EL (cell line): Measurements from ENCODE around the gene SPEN.
"Not testable (repeated sequence)": the region's sequence is repeated elsewhere in the genome, so short reads cannot be mapped to it uniquely, and the experiment has no call there.

ENCODE experiments used
- DNase-seq: peaks from one replicate; pipeline ENCODE4 v3.0.0-alpha.2; 2016

SPEN gene, protein sequence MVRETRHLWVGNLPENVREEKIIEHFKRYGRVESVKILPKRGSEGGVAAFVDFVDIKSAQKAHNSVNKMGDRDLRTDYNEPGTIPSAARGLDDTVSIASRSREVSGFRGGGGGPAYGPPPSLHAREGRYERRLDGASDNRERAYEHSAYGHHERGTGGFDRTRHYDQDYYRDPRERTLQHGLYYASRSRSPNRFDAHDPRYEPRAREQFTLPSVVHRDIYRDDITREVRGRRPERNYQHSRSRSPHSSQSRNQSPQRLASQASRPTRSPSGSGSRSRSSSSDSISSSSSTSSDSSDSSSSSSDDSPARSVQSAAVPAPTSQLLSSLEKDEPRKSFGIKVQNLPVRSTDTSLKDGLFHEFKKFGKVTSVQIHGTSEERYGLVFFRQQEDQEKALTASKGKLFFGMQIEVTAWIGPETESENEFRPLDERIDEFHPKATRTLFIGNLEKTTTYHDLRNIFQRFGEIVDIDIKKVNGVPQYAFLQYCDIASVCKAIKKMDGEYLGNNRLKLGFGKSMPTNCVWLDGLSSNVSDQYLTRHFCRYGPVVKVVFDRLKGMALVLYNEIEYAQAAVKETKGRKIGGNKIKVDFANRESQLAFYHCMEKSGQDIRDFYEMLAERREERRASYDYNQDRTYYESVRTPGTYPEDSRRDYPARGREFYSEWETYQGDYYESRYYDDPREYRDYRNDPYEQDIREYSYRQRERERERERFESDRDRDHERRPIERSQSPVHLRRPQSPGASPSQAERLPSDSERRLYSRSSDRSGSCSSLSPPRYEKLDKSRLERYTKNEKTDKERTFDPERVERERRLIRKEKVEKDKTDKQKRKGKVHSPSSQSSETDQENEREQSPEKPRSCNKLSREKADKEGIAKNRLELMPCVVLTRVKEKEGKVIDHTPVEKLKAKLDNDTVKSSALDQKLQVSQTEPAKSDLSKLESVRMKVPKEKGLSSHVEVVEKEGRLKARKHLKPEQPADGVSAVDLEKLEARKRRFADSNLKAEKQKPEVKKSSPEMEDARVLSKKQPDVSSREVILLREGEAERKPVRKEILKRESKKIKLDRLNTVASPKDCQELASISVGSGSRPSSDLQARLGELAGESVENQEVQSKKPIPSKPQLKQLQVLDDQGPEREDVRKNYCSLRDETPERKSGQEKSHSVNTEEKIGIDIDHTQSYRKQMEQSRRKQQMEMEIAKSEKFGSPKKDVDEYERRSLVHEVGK (N-terminal part only)

DNA sequence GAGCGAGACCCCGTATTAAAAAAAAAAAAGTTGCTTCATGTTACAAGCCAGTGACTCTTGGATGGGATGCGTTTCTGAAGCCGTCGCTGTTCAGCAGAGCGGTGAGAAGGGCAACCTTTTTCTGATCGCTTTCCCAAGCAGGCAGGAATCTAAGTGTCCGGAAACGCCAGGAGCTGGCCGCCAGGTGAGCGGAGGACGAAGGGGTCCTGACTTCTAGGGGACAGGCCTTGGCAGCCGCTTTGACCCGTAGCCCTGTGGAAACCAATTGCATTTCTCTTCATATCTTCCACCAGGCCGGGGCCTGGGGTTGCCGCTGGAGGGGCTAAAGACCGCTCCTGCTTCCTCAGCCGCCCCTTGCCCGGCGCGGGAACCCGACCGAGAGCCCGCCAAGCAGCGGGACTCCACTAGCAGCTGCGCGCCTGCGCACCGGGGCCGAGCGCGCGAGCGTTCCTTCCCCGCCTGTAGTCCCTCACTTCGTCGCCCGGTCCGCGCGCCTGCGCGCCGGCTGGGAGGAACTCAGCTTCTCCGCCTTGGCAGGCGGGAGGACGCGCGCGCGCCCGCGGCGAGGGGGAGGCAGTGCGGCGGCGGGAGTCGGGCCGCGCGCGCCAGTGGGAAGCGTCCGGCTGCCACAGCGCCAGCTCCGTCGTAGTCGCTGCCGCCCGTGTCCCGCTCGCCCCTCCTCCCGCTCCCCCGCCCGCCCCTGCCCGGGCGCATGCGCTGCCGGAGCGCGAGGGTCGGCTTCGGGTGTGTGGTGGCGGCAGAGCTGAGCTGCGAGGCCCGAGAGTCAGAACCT is at the start of gene SPEN:
Gene SPEN (plus strand): TSS at position 608 of the 793 bp plus-strand sequence. CDS start 361 bp downstream, outside the sequence.
- DNase-seq: peak; percentile 98

DNA sequence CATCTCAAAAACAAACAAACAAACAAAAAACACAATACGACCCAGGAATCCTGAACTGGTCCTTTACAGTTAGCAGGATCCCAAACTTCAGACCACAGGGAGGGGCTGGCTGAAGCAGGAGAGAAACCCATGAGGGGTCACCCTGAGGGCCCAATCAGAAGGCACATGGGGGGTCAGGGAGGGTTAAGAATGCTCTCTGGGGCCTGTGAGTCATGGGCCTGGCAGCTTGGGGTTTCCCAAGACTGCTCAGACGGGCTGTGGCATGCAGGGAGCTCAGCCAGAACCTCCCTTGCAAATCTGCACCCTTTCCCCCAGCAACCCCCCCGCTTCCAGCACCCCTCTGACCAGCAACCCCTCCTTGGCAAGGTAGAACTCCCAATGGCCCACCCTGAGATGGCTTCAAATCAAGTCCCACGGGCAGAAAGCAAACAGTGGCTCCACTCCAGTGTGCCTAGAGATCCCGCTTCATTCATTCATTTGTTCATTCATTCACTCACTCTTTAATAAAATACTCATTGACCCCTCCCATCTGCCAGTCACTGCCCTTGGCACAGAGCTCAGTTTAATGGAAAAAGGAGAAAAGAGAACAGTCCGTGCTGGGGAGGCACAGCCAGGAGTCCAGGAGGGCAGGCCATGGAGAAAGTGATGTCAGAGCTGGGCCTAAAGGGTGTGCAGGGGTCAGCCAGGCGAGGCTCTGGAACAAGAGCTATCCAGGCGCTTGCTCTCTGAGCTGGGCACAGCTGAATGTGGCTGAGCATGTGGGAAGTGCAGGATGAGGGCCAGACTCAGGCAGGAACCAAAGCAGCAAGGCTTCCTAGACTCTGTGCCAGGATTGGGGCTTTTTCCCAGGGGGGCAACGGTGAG is 48.3 kb upstream of the SPEN start:
- DNase-seq: peak; percentile 100

DNA sequence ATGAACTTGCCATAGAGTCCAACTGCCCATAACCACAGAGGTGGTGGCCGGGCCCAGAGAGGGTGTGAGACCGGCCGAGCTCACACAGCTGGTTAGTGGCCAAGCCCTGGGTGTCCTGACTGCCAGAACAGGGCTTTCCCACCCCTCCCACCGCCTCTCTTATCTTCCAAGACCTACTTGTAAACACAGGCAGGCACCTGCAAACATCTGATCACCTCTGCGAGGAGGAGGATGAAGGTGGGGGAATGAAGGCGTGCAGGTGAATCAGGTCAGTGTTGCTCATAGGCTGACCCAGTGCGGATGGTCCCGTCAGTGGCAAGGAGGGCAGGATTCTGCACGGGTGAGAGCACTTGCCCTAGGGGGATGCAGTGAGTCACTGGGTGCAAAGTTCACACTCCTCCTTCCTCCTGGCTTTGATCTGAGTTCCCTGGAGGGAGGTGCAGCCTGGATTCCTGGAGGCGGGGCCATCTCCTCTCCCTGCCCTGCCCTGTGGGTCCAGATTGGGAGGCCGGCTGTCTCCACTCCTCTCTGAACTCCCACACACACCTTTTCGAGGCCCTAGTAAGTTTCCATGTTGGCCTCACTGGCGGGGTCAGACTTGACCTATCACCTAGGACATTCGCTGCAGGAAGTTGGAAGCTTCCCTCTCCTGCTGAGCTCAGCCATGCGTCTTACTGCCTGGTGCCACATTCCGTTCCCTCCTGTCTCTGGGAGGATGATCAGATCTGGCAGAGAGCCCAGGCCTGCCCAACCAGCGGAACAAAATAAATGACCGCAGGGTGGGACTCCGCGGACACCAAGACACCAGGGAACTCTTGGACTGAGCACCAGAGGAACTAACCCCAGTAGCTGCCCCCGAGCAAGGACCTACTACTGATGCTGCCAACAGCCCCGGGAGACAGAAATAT is 47.3 kb upstream of the SPEN start:
- peak; percentile 94 for DNase-seq

DNA sequence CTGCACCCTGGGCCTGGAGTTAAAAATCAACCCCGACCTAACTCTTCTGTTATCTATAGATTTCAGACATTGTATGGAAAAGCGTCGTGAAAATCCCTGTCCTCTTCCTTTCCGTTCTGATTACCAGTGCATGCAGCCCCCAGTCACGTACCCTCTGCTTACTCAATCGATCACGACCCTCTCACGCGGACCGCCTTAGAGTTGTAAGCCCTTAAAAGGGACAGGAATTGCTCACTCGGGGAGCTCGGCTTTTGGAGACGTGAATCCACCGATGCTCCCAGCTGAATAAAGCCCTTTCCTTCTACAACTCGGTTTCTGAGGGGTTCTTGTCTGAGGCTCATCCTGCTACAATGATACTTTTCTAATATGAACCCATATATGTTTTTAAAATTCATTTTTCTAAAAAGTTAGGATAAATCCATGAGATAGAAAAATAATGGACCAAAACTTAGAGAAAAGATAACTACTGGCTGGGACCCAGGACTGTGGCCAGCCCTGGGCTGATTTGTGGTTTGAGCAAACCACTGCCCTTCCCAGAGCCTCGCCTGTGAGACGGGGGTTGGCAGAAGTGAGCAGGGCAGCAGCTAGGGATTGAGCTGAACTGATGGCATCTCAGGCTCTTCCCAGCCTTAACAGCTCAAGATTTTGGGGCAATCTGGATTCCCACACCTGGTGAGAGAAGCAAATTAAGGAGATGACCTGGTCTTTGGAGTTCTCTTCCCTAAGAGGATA is 45.1 kb upstream of the SPEN start:
- peak; percentile 68 for DNase-seq

DNA sequence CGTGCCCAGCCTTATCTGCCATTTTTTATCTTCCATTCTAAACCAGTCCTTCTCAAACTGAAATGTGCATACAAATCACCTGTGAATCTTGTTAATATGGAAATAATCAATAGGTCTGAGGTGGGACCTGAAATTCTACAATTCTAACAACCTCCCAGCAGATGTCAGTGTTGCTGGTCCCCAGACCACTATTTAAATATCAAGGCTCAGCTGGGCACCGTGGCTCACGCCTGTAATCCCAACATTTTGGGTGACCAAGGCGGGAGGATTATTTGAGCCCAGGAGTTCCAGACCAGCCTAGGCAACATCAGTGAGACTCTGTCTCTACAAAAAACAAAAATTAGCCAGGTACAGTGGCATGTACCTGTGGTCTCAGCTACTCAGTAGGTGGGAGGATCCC is 44.1 kb upstream of the SPEN start:
- DNase-seq: peak; percentile 41

DNA sequence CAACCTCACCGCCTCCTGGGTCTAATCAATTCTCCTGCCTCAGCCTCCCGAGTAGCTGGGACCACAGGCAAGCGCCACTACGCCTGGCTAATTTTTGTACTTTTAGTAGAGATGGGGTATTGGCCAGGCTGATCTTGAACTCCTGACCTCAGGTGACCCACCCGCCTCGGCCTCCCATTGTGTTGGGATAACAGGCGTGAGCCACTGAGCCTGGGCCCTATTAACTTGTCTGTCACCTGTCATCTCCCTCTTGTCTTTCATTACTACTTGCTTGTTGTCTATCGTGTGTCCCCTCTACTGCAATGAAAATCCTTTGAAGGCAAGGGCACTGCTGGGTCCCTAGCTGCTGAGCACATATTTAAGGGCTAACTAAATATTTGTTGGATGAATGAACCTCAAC is 43.4 kb upstream of the SPEN start:
- no peak for DNase-seq

DNA sequence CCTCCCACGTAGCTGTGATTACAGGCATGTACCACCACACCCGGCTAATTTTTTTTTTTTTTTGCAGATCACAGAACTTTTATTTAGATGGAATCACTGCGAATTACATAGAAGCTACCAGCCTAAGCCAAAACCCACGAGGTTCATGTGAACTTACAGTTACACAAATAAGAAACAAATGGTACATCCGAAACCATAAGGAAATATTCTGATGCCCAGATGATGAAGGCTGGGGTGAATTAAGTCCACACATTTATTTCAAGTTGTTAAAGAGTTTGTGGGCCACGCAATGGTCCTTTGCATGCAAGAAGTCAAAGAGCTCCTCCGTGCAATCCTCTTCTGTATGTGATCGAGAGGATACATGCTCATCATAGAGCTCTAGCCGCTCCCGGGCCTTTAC is 40.4 kb upstream of the SPEN start:
- no peak for DNase-seq

DNA sequence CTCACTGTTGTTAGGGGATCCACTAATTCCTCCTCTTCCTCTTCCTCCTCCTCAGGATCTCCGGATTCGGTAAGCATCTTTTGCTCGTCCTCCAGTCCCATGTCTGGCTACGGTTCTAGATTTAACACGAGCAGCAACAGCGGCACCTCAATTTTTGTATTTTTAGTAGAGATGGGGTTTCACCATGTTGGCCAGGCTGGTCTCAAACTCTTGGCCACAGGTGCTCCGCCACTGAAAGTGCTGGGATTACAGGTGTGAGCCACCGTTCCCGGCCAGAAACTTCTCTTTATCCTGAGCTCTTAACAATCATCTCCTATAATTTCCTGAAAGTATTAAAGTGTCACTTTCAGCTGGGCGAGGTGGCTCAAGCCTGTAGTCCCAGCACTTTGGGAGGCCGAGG is 40.0 kb upstream of the SPEN start, which contains the start of gene UQCRHL:
Gene UQCRHL (minus strand): TSS at position 101 of the 400 bp plus-strand sequence. CDS start 0 bp downstream, at position 101.
- DNase-seq: not testable (repeated sequence)

DNA sequence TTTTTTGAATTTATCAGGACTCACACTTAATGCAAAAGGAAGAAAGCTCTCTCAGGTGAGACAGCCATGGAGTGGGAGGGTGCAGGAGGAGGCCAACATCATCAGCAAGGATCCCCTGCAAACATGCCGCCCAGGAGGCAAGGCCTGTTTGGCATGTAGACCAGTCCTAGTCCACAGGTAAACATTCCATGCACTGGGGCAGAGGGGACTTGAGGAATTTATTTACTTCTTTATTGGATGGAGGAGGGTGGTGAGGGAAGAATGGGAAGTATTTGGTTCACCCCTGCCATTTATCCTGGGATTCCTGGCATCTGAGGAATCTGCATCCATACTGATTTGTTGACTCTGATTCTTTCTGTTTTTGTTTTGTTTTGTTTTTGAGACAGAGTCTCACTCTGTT is 38.6 kb upstream of the SPEN start:
- DNase-seq: no peak

DNA sequence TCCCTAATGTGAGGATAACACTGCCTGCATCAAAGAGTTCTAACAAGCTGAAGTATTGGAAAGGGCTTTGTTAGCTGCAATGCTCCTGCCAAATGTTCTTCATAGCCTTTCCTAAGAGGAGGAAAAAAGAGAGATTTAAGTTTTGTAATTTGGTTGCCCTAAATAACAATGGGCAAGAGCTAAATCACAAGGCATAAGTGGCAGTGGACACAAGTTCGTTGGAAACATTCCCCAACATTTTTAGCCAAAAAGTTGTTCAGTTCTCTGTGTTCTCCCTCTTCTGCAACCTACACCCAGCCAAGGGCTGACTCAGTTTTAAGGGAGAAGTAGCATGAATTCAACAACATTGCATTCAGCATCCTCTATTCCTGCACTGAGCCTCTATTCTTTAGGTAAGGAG is 37.4 kb upstream of the SPEN start:
- DNase-seq: no peak

DNA sequence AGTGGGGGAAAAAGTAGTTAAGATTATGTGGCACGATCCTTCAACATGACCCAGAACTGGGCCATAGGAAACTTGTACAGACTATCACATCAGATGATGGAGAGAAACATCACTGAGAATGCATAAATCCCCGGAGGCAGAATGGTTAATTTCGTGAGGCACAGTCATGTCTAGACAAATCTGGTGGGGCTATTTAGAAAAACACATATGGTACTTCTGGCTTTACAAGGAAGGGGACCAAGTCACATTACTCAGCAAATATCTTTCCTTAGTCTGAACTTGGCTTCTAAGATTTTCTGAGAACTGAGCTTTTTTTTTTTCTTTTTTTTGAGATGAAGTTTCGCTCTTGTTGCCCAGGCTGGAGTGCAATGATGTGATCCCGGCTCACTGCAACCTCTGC is 30.8 kb upstream of the SPEN start:
- no peak for DNase-seq

DNA sequence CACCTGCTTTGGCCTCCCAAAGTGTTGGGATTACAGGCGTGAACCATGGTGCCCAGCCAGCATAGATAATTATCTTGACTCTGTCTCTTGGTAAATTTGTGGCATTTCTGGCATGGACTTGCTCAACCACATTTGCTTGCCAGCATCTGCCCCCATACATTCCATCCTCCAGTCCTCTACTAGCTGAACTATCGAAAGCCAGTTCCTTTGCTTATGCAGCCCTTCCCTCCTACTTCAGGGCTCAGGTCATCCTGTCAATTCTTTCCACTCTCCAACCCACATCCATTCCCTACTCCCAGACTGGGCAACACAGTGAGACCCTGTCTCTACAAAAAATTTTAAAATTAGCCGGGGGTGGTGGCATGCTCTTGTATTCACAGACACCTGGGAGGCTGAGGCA is 27.0 kb upstream of the SPEN start:
- peak; percentile 48 for DNase-seq

DNA sequence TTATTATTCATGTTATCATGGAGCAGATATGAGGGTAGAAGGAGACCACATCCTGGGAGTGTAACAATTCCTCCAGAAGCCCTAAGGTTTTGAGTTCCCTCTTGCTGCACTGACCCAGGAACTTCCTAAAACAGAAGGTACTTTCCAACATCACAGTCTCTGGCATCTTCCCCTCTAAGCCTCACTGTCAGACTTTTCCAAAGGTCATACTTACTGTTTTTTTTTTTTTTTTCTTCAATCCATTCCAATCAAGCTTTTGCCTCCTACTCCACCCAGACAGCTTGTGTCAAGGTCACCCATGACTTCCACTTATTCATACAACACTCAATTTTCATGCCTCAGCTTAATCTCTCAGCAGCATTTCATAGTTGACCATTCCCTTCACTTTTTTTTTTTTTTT is 21.7 kb upstream of the SPEN start:
- DNase-seq: no peak

DNA sequence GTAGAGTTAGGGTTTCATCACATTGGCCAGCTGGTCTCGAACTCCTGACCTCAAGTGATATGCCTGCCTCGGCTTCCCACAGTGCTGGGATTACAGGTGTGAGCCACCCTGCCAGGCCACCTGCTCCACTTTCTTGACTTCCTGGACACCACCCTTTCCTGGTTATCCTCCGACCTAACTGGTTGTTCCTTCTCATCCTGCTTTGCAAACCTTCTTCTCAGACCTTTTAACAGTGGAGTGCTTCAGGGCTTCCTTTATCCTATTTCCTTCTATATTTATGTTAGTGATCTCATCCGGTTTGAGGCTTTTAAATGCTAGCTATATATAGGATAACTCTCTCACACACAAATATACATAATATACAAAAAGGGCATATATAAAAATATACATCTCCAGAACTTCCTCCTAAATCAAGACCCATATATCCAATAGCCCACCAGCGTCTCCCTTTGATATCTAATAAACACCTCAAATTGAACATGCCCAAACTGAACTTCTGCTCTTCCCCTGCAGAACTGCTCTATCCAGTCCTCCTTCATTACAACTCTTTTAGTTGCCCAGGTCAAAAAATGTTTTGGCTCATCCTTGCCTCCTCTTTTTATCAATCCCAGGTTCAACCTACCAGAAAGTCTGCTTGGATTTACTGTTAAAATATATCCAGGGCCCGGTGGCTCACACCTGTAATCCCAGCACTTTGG is 20.5 kb upstream of the SPEN start:
- DNase-seq: no peak

DNA sequence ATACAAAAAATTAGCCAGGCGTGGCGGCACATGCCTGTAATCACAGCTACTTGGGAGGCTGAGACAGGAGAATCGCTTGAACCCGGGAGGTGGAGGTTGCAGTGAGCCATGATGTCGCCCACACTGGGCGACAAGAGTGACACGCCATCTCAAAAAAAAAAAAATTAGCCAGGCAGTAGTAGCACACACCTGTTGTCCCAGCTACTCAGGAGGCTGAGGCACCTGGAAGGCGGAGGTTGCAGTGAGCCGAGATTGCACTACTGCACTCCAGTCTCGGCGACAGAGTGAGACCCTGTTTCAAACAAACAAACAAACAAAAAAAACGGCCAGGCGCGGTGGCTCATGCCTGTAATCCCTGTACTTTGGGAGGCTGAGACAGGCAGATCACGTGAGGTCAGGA is 19.9 kb upstream of the SPEN start:
- DNase-seq: not testable (repeated sequence)

DNA sequence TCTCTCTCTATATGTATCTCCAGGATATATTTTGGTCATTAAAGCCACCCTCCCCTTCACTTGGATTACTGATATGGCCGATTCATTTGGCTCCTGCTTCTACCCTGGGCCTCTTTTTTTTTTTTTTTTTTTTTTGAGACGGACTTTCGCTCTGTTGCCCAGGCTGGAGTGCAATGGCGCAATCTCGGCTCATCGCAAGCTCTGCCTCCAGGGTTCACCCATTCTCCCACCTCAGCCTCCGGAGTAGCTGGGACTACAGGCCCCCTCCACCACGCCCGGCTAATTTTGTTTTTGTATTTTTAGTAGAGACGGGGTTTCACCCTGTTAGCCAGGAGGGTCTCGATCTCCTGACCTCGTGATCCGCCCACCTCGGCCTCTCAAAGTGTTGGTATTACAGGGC is 18.6 kb upstream of the SPEN start:
- DNase-seq: not testable (repeated sequence)

DNA sequence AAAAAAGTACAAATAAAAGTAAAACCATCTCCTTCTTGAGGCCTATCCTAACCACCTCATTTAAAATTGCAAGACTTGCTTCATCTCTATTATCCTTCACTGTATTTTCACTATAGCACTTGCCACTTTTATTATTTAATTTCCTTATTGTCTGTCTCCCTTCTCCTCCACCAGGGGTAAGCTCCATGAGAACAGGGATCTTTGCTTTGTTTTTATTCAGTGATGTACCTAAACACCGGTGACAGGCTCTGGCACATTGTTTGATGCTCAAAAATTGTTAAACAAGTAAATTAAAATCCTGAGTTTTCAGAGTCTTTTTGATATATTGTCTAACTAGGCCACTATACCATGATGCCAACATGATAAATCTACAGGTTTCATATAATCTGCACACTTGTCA is 17.2 kb upstream of the SPEN start:
- DNase-seq: no peak

DNA sequence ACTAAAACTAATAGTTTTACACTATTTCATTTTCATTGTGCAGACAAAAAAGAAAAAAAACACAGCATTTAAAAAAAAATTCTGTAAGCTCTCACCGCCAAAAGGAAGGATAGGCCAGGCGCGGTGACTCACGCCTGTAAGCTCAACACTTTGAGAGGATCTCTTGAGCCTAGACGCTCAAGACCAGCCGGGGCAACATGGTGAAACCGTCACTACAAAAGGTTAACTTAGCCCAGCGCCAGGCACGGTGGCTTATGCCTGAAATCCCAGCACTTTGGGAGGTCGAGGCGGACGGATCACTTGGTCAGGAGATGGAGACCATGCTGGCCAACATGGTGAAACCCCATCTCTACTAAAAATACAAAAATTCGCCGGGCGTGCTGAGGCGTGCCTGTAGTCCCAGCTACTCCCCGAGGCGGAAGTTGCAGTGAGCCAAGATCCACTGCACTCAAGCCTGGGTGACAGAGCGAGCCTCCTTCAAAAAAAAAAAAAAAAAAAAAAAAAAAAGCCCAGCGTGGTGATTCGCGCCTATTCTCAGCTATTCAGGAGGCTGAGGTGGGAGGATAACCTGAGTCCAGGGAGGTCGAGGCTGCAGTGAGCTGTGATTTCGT is 14.3 kb upstream of the SPEN start:
- peak; percentile 48 for DNase-seq
